ENCODE measurements around the gene TSPAN5.

TSPAN5 gene

DNA sequence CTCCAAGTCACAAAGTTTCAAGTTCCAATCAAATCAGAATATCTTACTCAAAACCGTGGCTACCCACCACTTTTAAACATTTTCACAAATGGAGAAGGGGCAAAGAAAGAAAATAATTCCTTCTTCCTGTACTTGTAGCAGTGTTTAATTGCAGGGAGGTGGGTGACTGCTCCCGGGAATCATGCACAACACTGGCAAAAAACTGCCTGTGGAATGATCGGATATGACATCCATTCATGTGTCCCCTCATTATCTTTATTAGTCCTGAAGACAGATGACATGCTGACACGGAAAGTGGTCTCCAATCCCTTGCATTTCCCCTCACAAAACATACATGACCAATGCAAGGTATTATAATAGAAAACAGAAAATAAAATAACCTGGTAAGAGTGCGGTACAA, 2.0 kb downstream of the TSPAN5 start:
- no peak for ATAC-seq
- TF ChIP-seq ZNF8 (CRISPR knock-in tag; IDR thresholded peaks at IDR 0.05) (no peak), BACH2 (CRISPR knock-in tag; IDR thresholded peaks at IDR 0.05; ENCODE audit: borderline replicate concordance) (no peak), ZNF565 (CRISPR knock-in tag; conservative IDR thresholded peaks at IDR 0.05; ENCODE audit: low read depth) (no peak)

DNA sequence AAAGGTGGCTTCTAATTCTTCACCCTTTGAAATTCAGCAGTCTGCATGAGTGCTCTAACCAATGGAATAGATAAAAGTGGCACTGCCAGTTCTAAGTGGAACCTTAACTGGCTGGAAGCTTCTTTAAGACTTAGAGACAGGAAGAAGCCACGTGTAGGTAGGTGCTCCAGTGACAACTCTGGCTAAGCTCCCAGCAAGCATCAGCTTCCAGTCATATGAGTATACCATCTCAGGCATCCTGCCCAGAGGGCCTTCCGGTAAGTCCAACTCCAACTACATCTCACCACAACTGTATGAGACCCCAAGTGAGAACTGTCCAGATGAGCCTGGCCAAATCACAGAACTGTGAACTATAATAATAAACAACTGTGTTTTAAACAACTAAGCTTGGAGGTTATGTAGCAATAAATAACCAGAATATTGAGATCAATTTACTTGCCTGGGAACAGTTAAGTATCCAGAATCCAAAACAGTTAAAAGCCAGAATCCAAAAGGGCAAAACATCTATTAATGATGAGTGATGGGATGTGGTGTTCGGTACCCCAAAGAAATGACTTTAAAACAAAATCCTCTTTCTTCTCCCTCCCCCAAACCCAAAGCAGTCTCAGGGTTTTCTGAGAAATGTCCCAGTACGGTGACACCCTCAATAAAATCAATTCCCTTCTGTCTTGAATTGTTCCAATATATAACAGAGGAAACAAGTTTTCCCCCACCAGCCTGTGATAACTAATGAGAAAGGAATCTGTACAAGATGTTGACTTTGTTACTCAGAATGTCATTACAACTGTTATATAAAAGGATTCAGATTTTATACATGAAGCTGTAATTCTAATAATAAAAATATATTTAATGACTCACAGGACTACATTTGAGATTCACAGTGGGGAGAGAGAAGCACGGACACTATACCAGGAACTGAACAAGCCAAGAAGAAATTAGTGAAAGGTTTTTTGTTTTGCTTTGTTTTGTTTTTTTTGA, 4.2 kb downstream of the TSPAN5 start:
- TF ChIP-seq ISL1 (CRISPR knock-in tag; IDR thresholded peaks at IDR 0.05), result peak; percentile 52
- TF ChIP-seq, protein P1, sequence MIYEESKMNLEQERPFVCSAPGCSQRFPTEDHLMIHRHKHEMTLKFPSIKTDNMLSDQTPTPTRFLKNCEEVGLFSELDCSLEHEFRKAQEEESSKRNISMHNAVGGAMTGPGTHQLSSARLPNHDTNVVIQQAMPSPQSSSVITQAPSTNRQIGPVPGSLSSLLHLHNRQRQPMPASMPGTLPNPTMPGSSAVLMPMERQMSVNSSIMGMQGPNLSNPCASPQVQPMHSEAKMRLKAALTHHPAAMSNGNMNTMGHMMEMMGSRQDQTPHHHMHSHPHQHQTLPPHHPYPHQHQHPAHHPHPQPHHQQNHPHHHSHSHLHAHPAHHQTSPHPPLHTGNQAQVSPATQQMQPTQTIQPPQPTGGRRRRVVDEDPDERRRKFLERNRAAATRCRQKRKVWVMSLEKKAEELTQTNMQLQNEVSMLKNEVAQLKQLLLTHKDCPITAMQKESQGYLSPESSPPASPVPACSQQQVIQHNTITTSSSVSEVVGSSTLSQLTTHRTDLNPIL (CRISPR knock-in tag; IDR thresholded peaks at IDR 0.05; ENCODE audit: low read depth), result no peak
- TF ChIP-seq BACH2 (CRISPR knock-in tag; IDR thresholded peaks at IDR 0.05; ENCODE audit: borderline replicate concordance), result no peak
- peak; percentile 36 for ATAC-seq

DNA sequence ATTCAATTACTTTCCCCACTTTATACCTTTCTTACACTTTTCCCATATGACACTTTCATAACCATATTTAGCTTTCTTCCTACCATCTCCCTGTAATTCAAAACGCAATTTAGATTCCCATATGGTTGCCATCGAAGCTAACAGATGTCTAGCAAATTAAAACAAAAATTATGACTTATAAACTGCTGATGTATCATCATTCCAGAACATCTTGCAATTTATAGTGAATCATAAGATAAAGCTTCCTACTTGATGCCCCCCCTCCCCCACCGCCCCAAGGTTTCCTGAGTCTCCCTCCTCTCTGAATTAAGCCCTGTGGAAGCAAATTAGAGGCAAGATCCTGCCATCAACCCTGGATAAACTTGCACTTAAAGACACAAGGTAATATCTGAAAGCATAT, 5.4 kb downstream of the TSPAN5 start:
- ATAC-seq, result no peak
- TF ChIP-seq, protein P1 (CRISPR knock-in tag; IDR thresholded peaks at IDR 0.05; ENCODE audit: low read depth), result no peak
- TF ChIP-seq ISL1 (CRISPR knock-in tag; IDR thresholded peaks at IDR 0.05) (0 out of 2 replicates have a peak, but pooled peaks have one; percentile 19), BACH2 (CRISPR knock-in tag; IDR thresholded peaks at IDR 0.05; ENCODE audit: borderline replicate concordance) (no peak), ZC3H10 (CRISPR knock-in tag; IDR thresholded peaks at IDR 0.05) (no peak), RARB (CRISPR knock-in tag; IDR thresholded peaks at IDR 0.05) (no peak)
- TF ChIP-seq, protein P2, sequence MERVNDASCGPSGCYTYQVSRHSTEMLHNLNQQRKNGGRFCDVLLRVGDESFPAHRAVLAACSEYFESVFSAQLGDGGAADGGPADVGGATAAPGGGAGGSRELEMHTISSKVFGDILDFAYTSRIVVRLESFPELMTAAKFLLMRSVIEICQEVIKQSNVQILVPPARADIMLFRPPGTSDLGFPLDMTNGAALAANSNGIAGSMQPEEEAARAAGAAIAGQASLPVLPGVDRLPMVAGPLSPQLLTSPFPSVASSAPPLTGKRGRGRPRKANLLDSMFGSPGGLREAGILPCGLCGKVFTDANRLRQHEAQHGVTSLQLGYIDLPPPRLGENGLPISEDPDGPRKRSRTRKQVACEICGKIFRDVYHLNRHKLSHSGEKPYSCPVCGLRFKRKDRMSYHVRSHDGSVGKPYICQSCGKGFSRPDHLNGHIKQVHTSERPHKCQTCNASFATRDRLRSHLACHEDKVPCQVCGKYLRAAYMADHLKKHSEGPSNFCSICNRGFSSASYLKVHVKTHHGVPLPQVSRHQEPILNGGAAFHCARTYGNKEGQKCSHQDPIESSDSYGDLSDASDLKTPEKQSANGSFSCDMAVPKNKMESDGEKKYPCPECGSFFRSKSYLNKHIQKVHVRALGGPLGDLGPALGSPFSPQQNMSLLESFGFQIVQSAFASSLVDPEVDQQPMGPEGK (CRISPR knock-in tag; IDR thresholded peaks at IDR 0.05; ENCODE audit: borderline replicate concordance), result peak; percentile 24; the same call in 1 of the 2 replicates
- TF ChIP-seq, protein P3, sequence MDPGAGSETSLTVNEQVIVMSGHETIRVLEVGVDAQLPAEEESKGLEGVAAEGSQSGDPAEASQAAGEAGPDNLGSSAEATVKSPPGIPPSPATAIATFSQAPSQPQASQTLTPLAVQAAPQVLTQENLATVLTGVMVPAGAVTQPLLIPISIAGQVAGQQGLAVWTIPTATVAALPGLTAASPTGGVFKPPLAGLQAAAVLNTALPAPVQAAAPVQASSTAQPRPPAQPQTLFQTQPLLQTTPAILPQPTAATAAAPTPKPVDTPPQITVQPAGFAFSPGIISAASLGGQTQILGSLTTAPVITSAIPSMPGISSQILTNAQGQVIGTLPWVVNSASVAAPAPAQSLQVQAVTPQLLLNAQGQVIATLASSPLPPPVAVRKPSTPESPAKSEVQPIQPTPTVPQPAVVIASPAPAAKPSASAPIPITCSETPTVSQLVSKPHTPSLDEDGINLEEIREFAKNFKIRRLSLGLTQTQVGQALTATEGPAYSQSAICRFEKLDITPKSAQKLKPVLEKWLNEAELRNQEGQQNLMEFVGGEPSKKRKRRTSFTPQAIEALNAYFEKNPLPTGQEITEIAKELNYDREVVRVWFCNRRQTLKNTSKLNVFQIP (CRISPR knock-in tag; IDR thresholded peaks at IDR 0.05; ENCODE audit: borderline replicate concordance, low read depth), result no peak

DNA sequence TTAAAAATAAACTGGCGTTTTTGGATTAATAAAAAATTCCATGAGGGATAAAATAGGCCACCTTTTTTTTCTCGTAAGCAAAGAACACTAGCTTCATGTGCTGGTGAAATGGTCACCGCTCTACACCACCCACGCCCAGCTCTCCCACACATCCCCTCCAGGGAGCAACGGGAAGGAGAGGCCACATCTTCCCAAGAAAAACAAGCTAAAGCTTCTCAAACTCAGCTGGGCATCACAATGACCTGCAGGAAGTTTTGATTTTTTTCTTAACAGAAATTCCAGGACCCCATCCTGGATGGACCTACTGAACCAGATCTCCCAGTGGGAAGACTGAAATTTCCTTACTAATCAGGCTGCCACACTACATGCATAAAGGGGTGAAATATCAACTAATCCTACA, 9.8 kb downstream of the TSPAN5 start:
- no peak for ATAC-seq
- TF ChIP-seq RARB (CRISPR knock-in tag; IDR thresholded peaks at IDR 0.05), result no peak
- TF ChIP-seq, protein P4, sequence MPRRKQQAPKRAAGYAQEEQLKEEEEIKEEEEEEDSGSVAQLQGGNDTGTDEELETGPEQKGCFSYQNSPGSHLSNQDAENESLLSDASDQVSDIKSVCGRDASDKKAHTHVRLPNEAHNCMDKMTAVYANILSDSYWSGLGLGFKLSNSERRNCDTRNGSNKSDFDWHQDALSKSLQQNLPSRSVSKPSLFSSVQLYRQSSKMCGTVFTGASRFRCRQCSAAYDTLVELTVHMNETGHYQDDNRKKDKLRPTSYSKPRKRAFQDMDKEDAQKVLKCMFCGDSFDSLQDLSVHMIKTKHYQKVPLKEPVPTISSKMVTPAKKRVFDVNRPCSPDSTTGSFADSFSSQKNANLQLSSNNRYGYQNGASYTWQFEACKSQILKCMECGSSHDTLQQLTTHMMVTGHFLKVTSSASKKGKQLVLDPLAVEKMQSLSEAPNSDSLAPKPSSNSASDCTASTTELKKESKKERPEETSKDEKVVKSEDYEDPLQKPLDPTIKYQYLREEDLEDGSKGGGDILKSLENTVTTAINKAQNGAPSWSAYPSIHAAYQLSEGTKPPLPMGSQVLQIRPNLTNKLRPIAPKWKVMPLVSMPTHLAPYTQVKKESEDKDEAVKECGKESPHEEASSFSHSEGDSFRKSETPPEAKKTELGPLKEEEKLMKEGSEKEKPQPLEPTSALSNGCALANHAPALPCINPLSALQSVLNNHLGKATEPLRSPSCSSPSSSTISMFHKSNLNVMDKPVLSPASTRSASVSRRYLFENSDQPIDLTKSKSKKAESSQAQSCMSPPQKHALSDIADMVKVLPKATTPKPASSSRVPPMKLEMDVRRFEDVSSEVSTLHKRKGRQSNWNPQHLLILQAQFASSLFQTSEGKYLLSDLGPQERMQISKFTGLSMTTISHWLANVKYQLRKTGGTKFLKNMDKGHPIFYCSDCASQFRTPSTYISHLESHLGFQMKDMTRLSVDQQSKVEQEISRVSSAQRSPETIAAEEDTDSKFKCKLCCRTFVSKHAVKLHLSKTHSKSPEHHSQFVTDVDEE (CRISPR knock-in tag; IDR thresholded peaks at IDR 0.05), result no peak
- TF ChIP-seq, protein P3 (CRISPR knock-in tag; IDR thresholded peaks at IDR 0.05; ENCODE audit: borderline replicate concordance, low read depth), result no peak
- TF ChIP-seq ZC3H10 (CRISPR knock-in tag; IDR thresholded peaks at IDR 0.05), result no peak
- TF ChIP-seq TCF4 (CRISPR knock-in tag; IDR thresholded peaks at IDR 0.05; ENCODE audit: borderline replicate concordance), result no peak
- TF ChIP-seq ZFP3 (CRISPR knock-in tag; IDR thresholded peaks at IDR 0.05), result no peak
- TF ChIP-seq, protein P5, sequence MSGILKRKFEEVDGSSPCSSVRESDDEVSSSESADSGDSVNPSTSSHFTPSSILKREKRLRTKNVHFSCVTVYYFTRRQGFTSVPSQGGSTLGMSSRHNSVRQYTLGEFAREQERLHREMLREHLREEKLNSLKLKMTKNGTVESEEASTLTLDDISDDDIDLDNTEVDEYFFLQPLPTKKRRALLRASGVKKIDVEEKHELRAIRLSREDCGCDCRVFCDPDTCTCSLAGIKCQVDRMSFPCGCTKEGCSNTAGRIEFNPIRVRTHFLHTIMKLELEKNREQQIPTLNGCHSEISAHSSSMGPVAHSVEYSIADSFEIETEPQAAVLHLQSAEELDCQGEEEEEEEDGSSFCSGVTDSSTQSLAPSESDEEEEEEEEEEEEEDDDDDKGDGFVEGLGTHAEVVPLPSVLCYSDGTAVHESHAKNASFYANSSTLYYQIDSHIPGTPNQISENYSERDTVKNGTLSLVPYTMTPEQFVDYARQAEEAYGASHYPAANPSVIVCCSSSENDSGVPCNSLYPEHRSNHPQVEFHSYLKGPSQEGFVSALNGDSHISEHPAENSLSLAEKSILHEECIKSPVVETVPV (CRISPR knock-in tag; IDR thresholded peaks at IDR 0.05), result no peak
- no peak for TF ChIP-seq CSDC2 (CRISPR knock-in tag; IDR thresholded peaks at IDR 0.05)
- TF ChIP-seq, protein P1 (CRISPR knock-in tag; IDR thresholded peaks at IDR 0.05; ENCODE audit: low read depth), result no peak
- no peak for TF ChIP-seq SNAI2 (CRISPR knock-in tag; IDR thresholded peaks at IDR 0.05)
- no peak for TF ChIP-seq BACH2 (CRISPR knock-in tag; IDR thresholded peaks at IDR 0.05; ENCODE audit: borderline replicate concordance)
- TF ChIP-seq TOX (CRISPR knock-in tag; IDR thresholded peaks at IDR 0.05; ENCODE audit: borderline replicate concordance), result no peak
- no peak for TF ChIP-seq ZNF565 (CRISPR knock-in tag; conservative IDR thresholded peaks at IDR 0.05; ENCODE audit: low read depth)
- TF ChIP-seq ZNF70 (CRISPR knock-in tag; IDR thresholded peaks at IDR 0.05), result no peak
- TF ChIP-seq PPARA (CRISPR knock-in tag; IDR thresholded peaks at IDR 0.05; ENCODE audit: borderline replicate concordance), result no peak
- no peak for TF ChIP-seq ARNTL (CRISPR knock-in tag; IDR thresholded peaks at IDR 0.05; ENCODE audit: borderline replicate concordance, low read depth)
- no peak for TF ChIP-seq ISL1 (CRISPR knock-in tag; IDR thresholded peaks at IDR 0.05)

All from SK-N-SH treated with all-trans-retinoic acid at 6 μM for 48 hours (cell line).